MCF 10A (cell line): ENCODE measurements around the gene NXPH1. TPM values are rescaled to one million over a fixed set of nuclear protein-coding genes. Genes with fewer than 3 reads are reported as not detected.

ENCODE experiments used
- BruUV-seq: library from RNA; stranded (reverse); fragments of 400-500 nt; replicated peaks from 2 replicates; lab custom pipeline; 2021; lab: Mats Ljungman, UMichigan
- CTCF ChIA-PET: fragments of 300-600 bp; sonication (Branson Sonifier 250); formaldehyde crosslinking; extraction: SDS; loops from one replicate; lab custom pipeline; 2021; ENCODE audit warnings: antibody characterized with exemption, inconsistent platforms; lab: Yijun Ruan, JAX
- POLR2A ChIA-PET: fragments of 300-600, 350-650 bp; sonication (Branson Sonifier 250); formaldehyde crosslinking; extraction: SDS; loops from one replicate; lab custom pipeline; 2020; ENCODE audit warnings: antibody characterized with exemption, inconsistent platforms; lab: Yijun Ruan, JAX
- DNase-seq: peaks from one replicate; pipeline ENCODE4 v3.0.0-alpha.2; 2018; ENCODE audit not compliant: unreplicated experiment
- H3K27ac Mint-ChIP-seq: one replicate; pipeline ENCODE4 v1.8.0; 2022; ENCODE audit warnings: mild to moderate bottlenecking, low read depth, mixed read lengths; ENCODE audit not compliant: unreplicated experiment
- H3K27me3 Mint-ChIP-seq: one replicate; pipeline ENCODE4 v1.8.0; 2022; ENCODE audit warnings: mixed read lengths; ENCODE audit not compliant: insufficient read depth, unreplicated experiment
- H3K36me3 Mint-ChIP-seq: one replicate; pipeline ENCODE4 v1.8.0; 2022; ENCODE audit warnings: mild to moderate bottlenecking, moderate library complexity, mixed read lengths; ENCODE audit not compliant: insufficient read depth, unreplicated experiment
- H3K4me1 Mint-ChIP-seq: one replicate; pipeline ENCODE4 v1.8.0; 2022; ENCODE audit warnings: mixed read lengths; ENCODE audit not compliant: insufficient read depth, unreplicated experiment
- H3K4me3 Mint-ChIP-seq: one replicate; pipeline ENCODE4 v1.8.0; 2022; ENCODE audit warnings: mild to moderate bottlenecking, moderate library complexity, mixed read lengths; ENCODE audit not compliant: unreplicated experiment
- H3K9me3 Mint-ChIP-seq: one replicate; pipeline ENCODE4 v1.8.0; 2022; ENCODE audit warnings: mixed read lengths; ENCODE audit not compliant: unreplicated experiment
- intact Hi-C: fragments of 100-400 bp; cut with micrococcal nuclease; formaldehyde crosslinking; loops from 2 replicates; pipeline ENCODE4 v1.14.1; 2022
- total RNA-seq: library from RNA; stranded (reverse); gene quantifications from 2 replicates; pipeline ENCODE4 v1.2.3, GENCODE V29; 2022
- TF ChIP-seq, protein P1 (sequence below): fragments of 200-600 bp; IDR thresholded peaks from one replicate; pipeline ENCODE4 v1.8.0; 2022; ENCODE audit warnings: antibody characterized with exemption, mild to moderate bottlenecking; ENCODE audit not compliant: unreplicated experiment

The NXPH1 gene
- total RNA-seq, 1 experiment from 2014 or later: not detected

DNA sequence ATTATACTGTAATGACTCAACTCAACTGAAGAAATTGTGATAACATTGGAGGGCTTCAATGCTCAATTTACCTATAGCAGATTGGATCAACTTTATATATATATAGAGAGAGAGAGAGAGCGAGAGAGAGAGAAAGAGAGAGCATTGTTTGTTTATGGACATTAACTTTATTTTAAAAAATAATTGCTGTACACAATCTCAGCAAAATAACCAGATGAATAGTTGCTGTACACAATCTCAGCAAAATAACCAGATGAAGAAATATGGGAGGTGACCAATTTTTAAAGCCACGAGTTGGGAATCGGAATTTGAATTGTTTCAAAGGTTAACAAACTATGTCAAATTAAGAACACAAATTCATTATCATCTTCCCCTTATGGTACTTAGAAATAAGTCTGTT, 319.9 kb downstream of the NXPH1 start:
- TF ChIP-seq, protein P1, sequence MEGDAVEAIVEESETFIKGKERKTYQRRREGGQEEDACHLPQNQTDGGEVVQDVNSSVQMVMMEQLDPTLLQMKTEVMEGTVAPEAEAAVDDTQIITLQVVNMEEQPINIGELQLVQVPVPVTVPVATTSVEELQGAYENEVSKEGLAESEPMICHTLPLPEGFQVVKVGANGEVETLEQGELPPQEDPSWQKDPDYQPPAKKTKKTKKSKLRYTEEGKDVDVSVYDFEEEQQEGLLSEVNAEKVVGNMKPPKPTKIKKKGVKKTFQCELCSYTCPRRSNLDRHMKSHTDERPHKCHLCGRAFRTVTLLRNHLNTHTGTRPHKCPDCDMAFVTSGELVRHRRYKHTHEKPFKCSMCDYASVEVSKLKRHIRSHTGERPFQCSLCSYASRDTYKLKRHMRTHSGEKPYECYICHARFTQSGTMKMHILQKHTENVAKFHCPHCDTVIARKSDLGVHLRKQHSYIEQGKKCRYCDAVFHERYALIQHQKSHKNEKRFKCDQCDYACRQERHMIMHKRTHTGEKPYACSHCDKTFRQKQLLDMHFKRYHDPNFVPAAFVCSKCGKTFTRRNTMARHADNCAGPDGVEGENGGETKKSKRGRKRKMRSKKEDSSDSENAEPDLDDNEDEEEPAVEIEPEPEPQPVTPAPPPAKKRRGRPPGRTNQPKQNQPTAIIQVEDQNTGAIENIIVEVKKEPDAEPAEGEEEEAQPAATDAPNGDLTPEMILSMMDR: no peak
- Mint-ChIP-seq H3K36me3 (no peaks in the 10 kb centered on the region), H3K9me3 (no peaks in the 10 kb centered on the region), H3K27ac (no peak overlapping the region), H3K4me3 (no peak overlapping the region), H3K27me3 (peaks cover 14% of the 10 kb centered on the region), H3K4me1 (no peaks in the 10 kb centered on the region)
- ChIA-PET CTCF (no interaction called here), POLR2A (no interaction called here)
- intact Hi-C loops: no loop called here
- no TSS peak for BruUV-seq
- DNase-seq: no peak

DNA sequence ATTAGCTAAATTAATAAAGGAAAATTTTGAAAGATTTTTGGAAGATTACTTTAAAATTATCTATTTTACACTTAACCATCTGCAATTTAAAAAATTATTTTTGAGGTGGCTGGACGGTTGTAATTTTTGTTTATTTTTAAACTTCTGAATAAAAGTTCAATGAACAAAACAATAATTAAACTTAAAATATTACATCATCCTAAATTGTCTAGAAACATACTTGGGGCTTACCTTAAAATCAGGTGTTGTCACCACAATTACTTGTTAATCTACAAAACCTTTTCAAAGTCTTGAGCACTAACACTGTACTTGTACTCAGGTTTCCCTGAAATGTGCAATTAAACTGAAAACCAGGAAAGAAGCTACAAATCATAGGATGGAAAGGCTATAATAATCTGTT, 328.3 kb downstream of the NXPH1 start:
- BruUV-seq: no TSS peak
- intact Hi-C loops: no loop called here
- TF ChIP-seq, protein P1: no peak
- DNase-seq: no peak
- ChIA-PET CTCF (no interaction called here), POLR2A (interaction anchor here (0.5 kb wide), 1 partner anchor 212 kb away, joined by 3 read pairs; no protein-coding TSS in a partner anchor)
- Mint-ChIP-seq H3K9me3 (no peaks in the 10 kb centered on the region), H3K27ac (no peak overlapping the region), H3K36me3 (no peaks in the 10 kb centered on the region), H3K4me1 (no peaks in the 10 kb centered on the region), H3K4me3 (no peak overlapping the region), H3K27me3 (peaks cover 44% of the 10 kb centered on the region)

DNA sequence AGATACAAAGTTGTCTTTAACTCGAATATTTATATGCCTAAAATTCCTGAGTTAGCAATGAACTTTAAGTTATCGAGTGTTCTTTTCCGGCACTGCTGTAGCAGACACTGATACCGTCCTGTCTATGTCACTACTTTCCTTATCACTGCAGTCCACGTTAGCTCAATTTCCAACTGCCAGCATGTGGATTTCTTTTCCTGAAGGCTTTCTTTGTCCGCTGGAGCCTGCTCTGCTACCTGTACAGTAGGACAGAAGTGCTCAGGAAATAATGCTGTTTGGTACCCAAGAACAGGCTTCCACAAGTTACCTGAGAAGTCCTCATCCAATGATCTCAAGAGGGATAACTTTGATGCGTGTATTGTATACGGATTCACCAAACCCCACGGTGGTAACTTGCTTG, 329.4 kb downstream of the NXPH1 start:
- Mint-ChIP-seq H3K9me3 (no peaks in the 10 kb centered on the region), H3K27ac (no peak overlapping the region), H3K4me3 (no peak overlapping the region), H3K36me3 (no peaks in the 10 kb centered on the region), H3K27me3 (peaks cover 44% of the 10 kb centered on the region), H3K4me1 (no peaks in the 10 kb centered on the region)
- no TSS peak for BruUV-seq
- DNase-seq: no peak
- TF ChIP-seq, protein P1: no peak
- intact Hi-C loops: no loop called here
- ChIA-PET POLR2A (no interaction called here), CTCF (no interaction called here)

DNA sequence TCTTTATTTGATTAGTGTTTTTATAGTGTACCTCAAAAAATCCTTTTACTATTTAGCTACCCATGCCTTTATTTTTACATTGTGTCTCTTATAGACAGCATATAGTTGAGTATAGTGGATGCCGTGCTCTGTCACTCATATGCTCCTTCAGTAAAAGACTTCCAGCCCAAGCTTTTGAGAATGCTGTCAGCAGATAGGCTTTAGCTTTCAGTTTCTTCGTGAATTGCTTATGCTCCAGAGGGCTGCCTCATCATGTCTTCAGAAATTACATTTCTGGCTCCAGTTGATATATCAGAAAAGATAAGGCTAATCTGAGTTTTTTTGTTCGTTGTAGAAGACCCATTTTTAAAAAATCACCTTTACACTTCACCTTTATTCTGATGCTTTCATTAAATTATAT, 332.0 kb downstream of the NXPH1 start:
- Mint-ChIP-seq H3K4me3 (no peak overlapping the region), H3K27ac (no peak overlapping the region), H3K36me3 (no peaks in the 10 kb centered on the region), H3K9me3 (no peaks in the 10 kb centered on the region), H3K4me1 (no peaks in the 10 kb centered on the region), H3K27me3 (peaks cover 24% of the 10 kb centered on the region)
- BruUV-seq: no TSS peak
- DNase-seq: no peak
- TF ChIP-seq, protein P1: no peak
- intact Hi-C loops: no loop called here
- CTCF ChIA-PET: interaction anchor here (0.7 to 1.5 kb wide), 2 partner anchors 41 to 44 kb away, joined by 3 to 6 read pairs; no protein-coding TSS in a partner anchor
- POLR2A ChIA-PET: no interaction called here
